ENCODE measurements around the gene PCDHGA12. TPM values are rescaled to one million over a fixed set of nuclear protein-coding genes. Genes with fewer than 3 reads are reported as not detected.
"Not testable (repeated sequence)": the region's sequence is repeated elsewhere in the genome, so short reads cannot be mapped to it uniquely, and the experiment has no call there.

PCDHGA12 gene
- total RNA-seq, result not detected

GRCh38 chr5:141430332-141431113, at the start of gene PCDHGA12:
Gene PCDHGA12 (plus strand): TSS chr5:141430507. CDS start chr5:141430760, 253 bp downstream.
- H3K4me3 Mint-ChIP-seq, result peak within 1 kb of the TSS; percentile 67
- H3K27me3 Mint-ChIP-seq, result peaks cover 58% of the 10 kb centered on the region
- H3K27ac Mint-ChIP-seq, result peak within 1 kb of the TSS; percentile 30
- H3K9me3 Mint-ChIP-seq, result peaks cover 22% of the 10 kb centered on the region
- ATAC-seq (replicated peaks), result no peak
- peaks cover 7% of the 10 kb centered on the region for H3K4me1 Mint-ChIP-seq
- H3K36me3 Mint-ChIP-seq (ENCODE audit: low read depth), result peaks cover 24% of the 10 kb centered on the region

DNA sequence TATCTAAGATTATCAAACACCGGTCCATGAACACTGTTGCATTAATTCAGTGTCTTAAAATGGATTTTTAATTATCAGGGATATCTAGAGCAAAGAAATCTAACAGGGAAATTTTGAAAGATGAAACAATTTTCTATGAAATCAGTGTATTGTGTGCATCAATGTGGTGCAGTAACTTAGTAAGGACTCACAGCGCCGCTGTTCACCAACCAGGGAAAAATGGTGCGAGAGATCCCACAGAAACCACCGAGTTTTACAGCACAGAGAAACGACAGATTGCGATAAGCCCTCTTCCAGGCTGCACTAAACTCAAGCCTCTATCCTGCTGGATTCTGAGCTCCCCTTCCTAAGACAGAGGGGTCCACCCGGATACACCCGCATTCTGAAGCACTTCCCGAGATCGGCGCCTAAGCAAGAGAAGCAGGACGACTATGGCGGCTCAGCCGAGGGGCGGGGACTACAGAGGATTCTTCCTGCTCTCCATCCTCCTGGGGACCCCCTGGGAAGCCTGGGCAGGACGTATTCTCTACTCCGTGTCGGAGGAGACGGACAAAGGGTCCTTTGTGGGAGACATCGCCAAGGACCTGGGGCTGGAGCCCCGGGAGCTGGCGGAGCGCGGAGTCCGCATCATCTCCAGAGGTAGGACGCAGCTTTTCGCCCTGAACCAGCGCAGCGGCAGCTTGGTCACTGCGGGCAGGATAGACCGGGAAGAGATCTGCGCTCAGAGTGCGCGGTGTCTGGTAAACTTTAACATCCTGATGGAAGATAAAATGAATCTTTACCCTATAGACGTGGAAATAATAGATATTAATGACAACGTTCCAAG, 47.6 kb upstream of the PCDHGA12 start, which contains the start of gene PCDHGA7:
Gene PCDHGA7, plus strand, starts transcription at position 274 of the 826 bp plus-strand sequence. Its CDS starts 158 bp downstream, at position 432.
- H3K4me3 Mint-ChIP-seq, result peak within 1 kb of the TSS; percentile 45
- H3K27me3 Mint-ChIP-seq, result peaks cover 49% of the 10 kb centered on the region
- no peak within 1 kb of the TSS for H3K27ac Mint-ChIP-seq
- H3K36me3 Mint-ChIP-seq (ENCODE audit: low read depth), result peaks cover 5% of the 10 kb centered on the region
- ATAC-seq (replicated peaks), result no peak
- H3K4me1 Mint-ChIP-seq, result no peaks in the 10 kb centered on the region
- H3K9me3 Mint-ChIP-seq, result peaks cover 5% of the 10 kb centered on the region

DNA sequence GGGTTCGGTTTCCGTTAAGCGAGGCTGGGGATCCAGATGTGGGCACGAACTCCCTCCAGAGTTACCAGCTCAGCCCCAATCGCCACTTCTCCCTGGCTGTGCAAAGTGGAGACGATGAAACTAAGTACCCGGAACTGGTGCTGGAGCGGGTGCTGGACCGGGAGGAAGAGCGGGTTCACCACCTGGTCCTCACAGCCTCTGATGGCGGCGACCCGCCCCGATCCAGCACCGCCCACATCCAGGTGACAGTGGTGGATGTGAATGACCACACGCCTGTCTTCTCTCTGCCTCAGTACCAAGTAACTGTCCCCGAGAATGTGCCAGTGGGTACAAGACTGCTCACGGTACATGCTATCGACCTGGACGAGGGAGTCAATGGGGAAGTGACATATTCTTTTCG, 47.0 kb upstream of the PCDHGA12 start:
- H3K27ac Mint-ChIP-seq, result no peak overlapping the region

GRCh38 chr5:141384471-141385267, 45.6 kb upstream of the PCDHGA12 start:
- H3K4me3 Mint-ChIP-seq, result no peak overlapping the region
- H3K9me3 Mint-ChIP-seq, result peaks cover 14% of the 10 kb centered on the region
- H3K4me1 Mint-ChIP-seq, result no peaks in the 10 kb centered on the region
- H3K27ac Mint-ChIP-seq, result no peak overlapping the region
- no peak for ATAC-seq (replicated peaks)
- peaks cover 11% of the 10 kb centered on the region for H3K36me3 Mint-ChIP-seq (ENCODE audit: low read depth)
- peaks cover 54% of the 10 kb centered on the region for H3K27me3 Mint-ChIP-seq

More for the DNA sequence above, 47.0 kb upstream of the PCDHGA12 start:
- Mint-ChIP-seq H3K9me3 (peaks cover 7% of the 10 kb centered on the region), H3K4me1 (no peaks in the 10 kb centered on the region), H3K4me3 (no peak overlapping the region), H3K27me3 (peaks cover 51% of the 10 kb centered on the region), H3K36me3 (ENCODE audit: low read depth) (peaks cover 6% of the 10 kb centered on the region)
- no peak for ATAC-seq (replicated peaks)

GRCh38 chr5:141387557-141388311, 42.6 kb upstream of the PCDHGA12 start, which contains the start of gene PCDHGB4:
Gene PCDHGB4 (plus strand): TSS chr5:141387698. CDS start chr5:141387885, 187 bp downstream.
- Mint-ChIP-seq H3K36me3 (ENCODE audit: low read depth) (peaks cover 12% of the 10 kb centered on the region), H3K4me3 (peak within 1 kb of the TSS; percentile 22), H3K9me3 (peaks cover 22% of the 10 kb centered on the region), H3K27me3 (peaks cover 60% of the 10 kb centered on the region)
- not testable (repeated sequence) for H3K27ac Mint-ChIP-seq, H3K4me1 Mint-ChIP-seq
- peak; percentile 48 for ATAC-seq (replicated peaks)

DNA sequence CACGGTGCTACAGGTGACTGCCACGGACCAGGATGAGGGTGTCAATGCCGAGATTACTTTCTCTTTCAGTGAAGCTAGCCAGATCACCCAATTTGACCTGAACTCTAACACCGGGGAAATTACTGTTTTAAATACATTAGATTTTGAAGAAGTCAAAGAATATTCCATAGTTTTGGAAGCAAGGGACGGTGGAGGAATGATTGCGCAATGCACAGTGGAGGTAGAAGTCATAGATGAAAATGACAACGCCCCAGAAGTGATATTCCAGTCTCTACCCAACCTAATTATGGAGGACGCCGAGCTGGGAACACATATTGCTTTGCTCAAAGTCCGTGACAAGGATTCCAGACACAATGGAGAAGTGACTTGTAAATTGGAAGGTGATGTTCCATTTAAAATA, 41.6 kb upstream of the PCDHGA12 start:
- ATAC-seq (replicated peaks), result no peak
- no peak overlapping the region for H3K4me3 Mint-ChIP-seq
- peaks cover 22% of the 10 kb centered on the region for H3K9me3 Mint-ChIP-seq
- no peaks in the 10 kb centered on the region for H3K4me1 Mint-ChIP-seq
- peaks cover 10% of the 10 kb centered on the region for H3K36me3 Mint-ChIP-seq (ENCODE audit: low read depth)
- no peak overlapping the region for H3K27ac Mint-ChIP-seq
- H3K27me3 Mint-ChIP-seq, result peaks cover 59% of the 10 kb centered on the region

- no peak overlapping the region for H3K27ac Mint-ChIP-seq
- H3K4me3 Mint-ChIP-seq, result no peak overlapping the region
- peaks cover 10% of the 10 kb centered on the region for H3K36me3 Mint-ChIP-seq (ENCODE audit: low read depth)
- ATAC-seq (replicated peaks), result no peak
- peaks cover 27% of the 10 kb centered on the region for H3K9me3 Mint-ChIP-seq
- peaks cover 59% of the 10 kb centered on the region for H3K27me3 Mint-ChIP-seq
- no peaks in the 10 kb centered on the region for H3K4me1 Mint-ChIP-seq
Measured at GRCh38 chr5:141389153-141390042, 40.9 kb upstream of the PCDHGA12 start.

DNA sequence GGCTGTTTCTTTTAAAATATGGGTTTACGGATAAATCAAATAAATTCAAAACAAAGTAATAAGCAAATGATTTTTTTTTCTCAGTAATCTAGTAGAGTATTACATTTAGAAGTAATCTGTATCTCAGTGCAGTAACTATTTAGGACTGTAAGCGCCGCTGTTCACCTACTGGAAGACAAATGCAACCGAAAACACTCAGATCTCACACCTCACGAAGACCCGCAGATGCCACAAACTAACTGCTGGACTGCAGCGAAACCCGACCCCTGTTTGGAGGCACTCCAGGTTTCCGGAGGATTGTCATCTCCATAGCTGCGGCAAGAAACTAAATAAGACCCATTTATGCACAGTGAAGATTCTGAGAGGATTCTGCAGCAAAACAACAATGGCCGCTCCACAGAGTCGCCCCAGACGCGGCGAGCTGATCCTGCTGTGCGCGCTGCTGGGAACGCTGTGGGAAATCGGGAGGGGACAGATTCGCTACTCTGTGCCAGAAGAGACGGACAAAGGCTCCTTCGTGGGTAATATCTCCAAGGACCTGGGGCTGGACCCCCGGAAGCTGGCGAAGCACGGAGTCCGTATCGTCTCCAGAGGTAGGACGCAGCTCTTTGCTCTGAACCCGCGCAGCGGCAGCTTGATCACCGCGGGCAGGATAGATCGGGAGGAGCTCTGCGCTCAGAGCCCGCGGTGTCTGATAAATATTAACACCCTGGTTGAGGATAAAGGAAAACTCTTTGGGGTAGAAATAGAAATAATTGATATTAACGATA, 37.7 kb upstream of the PCDHGA12 start, which contains the start of gene PCDHGA8:
Gene PCDHGA8, plus strand, starts transcription at position 205 of the 770 bp plus-strand sequence. Its CDS starts 181 bp downstream, at position 386.
- H3K36me3 Mint-ChIP-seq (ENCODE audit: low read depth), result peaks cover 10% of the 10 kb centered on the region
- H3K9me3 Mint-ChIP-seq, result peaks cover 21% of the 10 kb centered on the region
- H3K27ac Mint-ChIP-seq, result no peak within 1 kb of the TSS
- peaks cover 54% of the 10 kb centered on the region for H3K27me3 Mint-ChIP-seq
- H3K4me1 Mint-ChIP-seq, result no peaks in the 10 kb centered on the region
- no peak within 1 kb of the TSS for H3K4me3 Mint-ChIP-seq
- ATAC-seq (replicated peaks), result no peak

DNA sequence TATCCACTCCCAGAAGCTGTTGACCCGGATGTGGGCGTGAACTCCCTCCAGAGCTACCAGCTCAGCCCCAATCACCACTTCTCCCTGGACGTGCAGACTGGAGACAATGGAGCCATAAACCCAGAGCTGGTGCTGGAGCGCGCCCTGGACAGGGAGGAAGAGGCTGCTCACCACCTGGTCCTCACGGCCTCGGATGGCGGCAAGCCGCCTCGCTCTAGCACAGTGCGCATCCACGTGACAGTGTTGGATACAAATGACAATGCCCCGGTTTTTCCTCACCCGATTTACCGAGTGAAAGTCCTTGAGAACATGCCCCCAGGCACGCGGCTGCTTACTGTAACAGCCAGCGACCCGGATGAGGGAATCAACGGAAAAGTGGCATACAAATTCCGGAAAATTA, 37.0 kb upstream of the PCDHGA12 start:
- H3K36me3 Mint-ChIP-seq (ENCODE audit: low read depth), result peaks cover 9% of the 10 kb centered on the region
- H3K4me3 Mint-ChIP-seq, result no peak overlapping the region
- H3K9me3 Mint-ChIP-seq, result peaks cover 21% of the 10 kb centered on the region
- no peak overlapping the region for H3K27ac Mint-ChIP-seq
- no peak for ATAC-seq (replicated peaks)
- no peaks in the 10 kb centered on the region for H3K4me1 Mint-ChIP-seq
- peaks cover 52% of the 10 kb centered on the region for H3K27me3 Mint-ChIP-seq

DNA sequence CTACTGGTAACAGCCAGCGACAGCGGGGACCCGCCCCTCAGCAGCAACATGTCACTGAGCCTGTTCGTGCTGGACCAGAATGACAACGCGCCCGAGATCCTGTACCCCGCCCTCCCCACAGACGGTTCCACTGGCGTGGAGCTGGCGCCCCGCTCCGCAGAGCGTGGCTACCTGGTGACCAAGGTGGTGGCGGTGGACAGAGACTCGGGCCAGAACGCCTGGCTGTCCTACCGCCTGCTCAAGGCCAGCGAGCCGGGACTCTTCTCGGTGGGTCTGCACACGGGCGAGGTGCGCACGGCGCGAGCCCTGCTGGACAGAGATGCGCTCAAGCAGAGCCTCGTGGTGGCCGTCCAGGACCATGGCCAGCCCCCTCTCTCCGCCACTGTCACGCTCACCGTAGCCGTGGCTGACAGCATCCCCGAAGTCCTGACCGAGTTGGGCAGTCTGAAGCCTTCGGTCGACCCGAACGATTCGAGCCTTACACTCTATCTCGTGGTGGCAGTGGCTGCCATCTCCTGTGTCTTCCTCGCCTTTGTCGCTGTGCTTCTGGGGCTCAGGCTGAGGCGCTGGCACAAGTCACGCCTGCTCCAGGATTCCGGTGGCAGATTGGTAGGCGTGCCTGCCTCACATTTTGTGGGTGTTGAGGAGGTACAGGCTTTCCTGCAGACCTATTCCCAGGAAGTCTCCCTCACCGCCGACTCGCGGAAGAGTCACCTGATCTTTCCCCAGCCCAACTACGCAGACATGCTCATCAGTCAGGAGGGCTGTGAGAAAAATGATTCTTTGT, 35.7 kb upstream of the PCDHGA12 start:
- Mint-ChIP-seq H3K27me3 (peaks cover 52% of the 10 kb centered on the region), H3K9me3 (peaks cover 13% of the 10 kb centered on the region)
- not testable (repeated sequence) for H3K4me3 Mint-ChIP-seq; H3K36me3 Mint-ChIP-seq (ENCODE audit: low read depth); H3K4me1 Mint-ChIP-seq; ATAC-seq (replicated peaks); H3K27ac Mint-ChIP-seq

DNA sequence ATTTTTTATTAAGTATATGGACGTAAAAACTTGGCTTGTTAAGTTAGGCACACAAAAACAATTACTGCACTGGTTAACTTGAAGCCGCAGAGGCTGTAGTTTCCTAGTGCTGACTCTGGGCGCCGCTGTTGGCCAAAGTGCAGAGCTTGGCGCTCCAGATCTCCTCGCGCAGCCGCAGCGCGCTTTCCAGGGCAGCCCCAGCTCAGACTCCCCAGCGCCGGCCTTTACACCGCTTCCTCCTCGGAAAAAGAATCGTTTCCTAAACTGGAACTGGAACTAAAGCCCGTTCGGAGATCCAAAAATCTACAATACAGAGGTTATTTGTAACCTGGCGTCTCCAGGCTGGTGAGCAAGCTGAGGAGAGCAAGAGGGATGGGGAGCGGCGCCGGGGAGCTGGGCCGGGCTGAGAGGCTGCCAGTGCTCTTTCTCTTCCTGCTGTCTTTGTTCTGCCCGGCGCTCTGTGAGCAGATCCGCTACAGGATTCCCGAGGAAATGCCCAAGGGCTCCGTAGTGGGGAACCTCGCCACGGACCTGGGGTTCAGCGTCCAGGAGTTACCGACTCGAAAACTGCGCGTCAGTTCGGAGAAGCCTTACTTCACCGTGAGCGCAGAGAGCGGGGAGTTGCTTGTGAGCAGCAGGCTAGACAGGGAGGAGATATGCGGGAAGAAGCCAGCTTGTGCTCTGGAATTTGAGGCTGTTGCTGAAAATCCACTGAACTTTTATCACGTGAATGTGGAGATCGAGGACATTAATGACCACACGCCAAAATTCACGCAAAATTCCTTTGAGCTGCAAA, 32.4 kb upstream of the PCDHGA12 start, which contains the start of gene PCDHGB5:
Gene PCDHGB5, plus strand, starts transcription at position 192 of the 796 bp plus-strand sequence. Its CDS starts 181 bp downstream, at position 373.
- H3K4me1 Mint-ChIP-seq; H3K4me3 Mint-ChIP-seq; H3K36me3 Mint-ChIP-seq (ENCODE audit: low read depth); H3K27ac Mint-ChIP-seq; H3K9me3 Mint-ChIP-seq: not testable (repeated sequence)
- peaks cover 53% of the 10 kb centered on the region for H3K27me3 Mint-ChIP-seq
- peak; percentile 70 for ATAC-seq (replicated peaks)
